Thyroid gland (tissue), 4 donors: ENCODE data around the gene KCNJ12. TPM values are rescaled to one million over a fixed set of nuclear protein-coding genes. Genes with fewer than 3 reads are reported as not detected.

ENCODE experiments used
- DNase-seq, 2 donors: peaks; one replicate each; pipeline ENCODE4 v3.0.0-alpha.2; 2019
- H3K27ac ChIP-seq, 3 donors: fragments of 200-600 bp; sonication (generic); 1 replicate in 2 of 3; 2 replicates in 1 of 3; pipeline ENCODE4 v1.5.1; 2016 to 2019; ENCODE audit warnings: mild to moderate bottlenecking in 1 of 3, moderate library complexity in 1 of 3
- H3K27me3 ChIP-seq: fragments of 200-600 bp; sonication (generic); one replicate; pipeline ENCODE4 v1.5.1; 2019
- H3K36me3 ChIP-seq, 2 donors: fragments of 200-600 bp; sonication (generic); one replicate each; pipeline ENCODE4 v1.5.1; 2016 to 2019
- H3K4me1 ChIP-seq, 2 donors: fragments of 200-600 bp; sonication (generic); one replicate each; pipeline ENCODE4 v1.5.1; 2017 to 2019
- H3K4me3 ChIP-seq, 3 donors: fragments of 200-600 bp; sonication (generic); replicated peaks in 1 of 3; 1 replicate in 2 of 3; 2 replicates in 1 of 3; pipeline ENCODE4 v1.5.1; 2016; ENCODE audit warnings: mild to moderate bottlenecking in 1 of 3
- H3K9me3 ChIP-seq: fragments of 200-600 bp; sonication (generic); one replicate; pipeline ENCODE4 v1.5.1; 2017
- CTCF ChIP-seq, 6 experiments: fragments of 200-600 bp in 3 of 6; fragments of 450-650 bp in 3 of 6; sonication (generic) in 3 of 6; IDR thresholded peaks; one replicate each; pipeline ENCODE4 v1.5.1; 2016 to 2019; ENCODE audit warnings: antibody characterized with exemption in 6 of 6, mild to moderate bottlenecking in 2 of 6, inconsistent platforms in 1 of 6, moderate library complexity in 1 of 6
- POLR2A ChIP-seq, 2 donors: fragments of 450-650 bp; IDR thresholded peaks; one replicate each; pipeline ENCODE4 v1.6.1; 2017; ENCODE audit warnings: antibody characterized with exemption in 2 of 2, mild to moderate bottlenecking in 2 of 2, moderate library complexity in 1 of 2
- WGBS, 2 donors: methylation state at CpG; one replicate each; pipeline ENCODE4 v1.1.5; 2017; 5-methylcytosine and 5-hydroxymethylcytosine counted together
- intact Hi-C: fragments of 100-400 bp; cut with DNase I; formaldehyde crosslinking; loops from one replicate; pipeline ENCODE4 v1.15.1; 2023
- total RNA-seq, 4 donors: library from RNA; depleted of rRNA; stranded (reverse); fragments of >200 nt; gene quantifications; one replicate each; pipeline ENCODE4 v1.2.3, GENCODE V29; 2016

KCNJ12 gene
- total RNA-seq, 4 donors from 2014 or later = 0.56 to 2.7 (median 2.3) TPM

- Histone ChIP-seq H3K36me3 (no peaks in the 10 kb centered on the region), H3K27ac (no peak overlapping the region), H3K4me1 (peaks cover 0 to 4% of the 10 kb centered on the region in 2 donors), H3K27me3 (no peaks in the 10 kb centered on the region), H3K9me3 (no peaks in the 10 kb centered on the region), H3K4me3 (no peak overlapping the region)
- TF ChIP-seq CTCF (IDR thresholded peaks at IDR 0.05) (no peak), POLR2A (IDR thresholded peaks at IDR 0.05) (no peak)
- intact Hi-C loops = no loop called here
- DNase-seq = no peak
- WGBS, 2 donors = 74 to 79% methylated on average over 11 of the region's 11 CpGs
Observed at GRCh38 chr17:21463204-21463661, 87.1 kb downstream of the KCNJ12 start.

- DNase-seq = no peak
- no peak overlapping the region for H3K4me3 ChIP-seq
- intact Hi-C loops = no loop called here
- H3K9me3 ChIP-seq = no peaks in the 10 kb centered on the region
- no peaks in the 10 kb centered on the region for H3K27me3 ChIP-seq
- no peak overlapping the region for H3K27ac ChIP-seq
- 37% methylated on average over 42 to 47 of the region's 48 CpGs for WGBS, 2 donors
- no peaks in the 10 kb centered on the region for H3K36me3 ChIP-seq
- H3K4me1 ChIP-seq = peaks cover 0 to 4% of the 10 kb centered on the region in 2 donors
- TF ChIP-seq POLR2A (IDR thresholded peaks at IDR 0.05) = no peak
Observed at GRCh38 chr17:21463779-21464407, 87.7 kb downstream of the KCNJ12 start.

- TF ChIP-seq CTCF (IDR thresholded peaks at IDR 0.05) = no peak
- TF ChIP-seq POLR2A (IDR thresholded peaks at IDR 0.05) = no peak
- no peak for DNase-seq
- no peak overlapping the region for H3K27ac ChIP-seq
- peaks cover 0 to 4% of the 10 kb centered on the region in 2 donors for H3K4me1 ChIP-seq
- H3K9me3 ChIP-seq = no peaks in the 10 kb centered on the region
- intact Hi-C loops = no loop called here
- no peaks in the 10 kb centered on the region for H3K27me3 ChIP-seq
- 64 to 73% methylated on average over 9 to 11 of the region's 12 CpGs for WGBS, 2 donors
- no peak overlapping the region for H3K4me3 ChIP-seq
- no peaks in the 10 kb centered on the region for H3K36me3 ChIP-seq
Observed at GRCh38 chr17:21464611-21465021, 88.5 kb downstream of the KCNJ12 start.

- intact Hi-C loops = no loop called here
- H3K9me3 ChIP-seq = no peaks in the 10 kb centered on the region
- TF ChIP-seq POLR2A (IDR thresholded peaks at IDR 0.05) = no peak
- 90 to 95% methylated on average over 11 of the region's 11 CpGs for WGBS, 2 donors
- H3K27ac ChIP-seq = no peak overlapping the region
- DNase-seq = no peak
- H3K36me3 ChIP-seq = no peaks in the 10 kb centered on the region
- H3K4me3 ChIP-seq = no peak overlapping the region
- H3K27me3 ChIP-seq = no peaks in the 10 kb centered on the region
- peaks cover 0 to 4% of the 10 kb centered on the region in 2 donors for H3K4me1 ChIP-seq
Observed at GRCh38 chr17:21466550-21466949, 90.4 kb downstream of the KCNJ12 start.

- peaks cover 0 to 4% of the 10 kb centered on the region in 2 donors for H3K4me1 ChIP-seq
- H3K36me3 ChIP-seq = no peaks in the 10 kb centered on the region
- H3K4me3 ChIP-seq = no peak overlapping the region
- intact Hi-C loops = no loop called here
- no peaks in the 10 kb centered on the region for H3K27me3 ChIP-seq
- H3K27ac ChIP-seq = no peak overlapping the region
- H3K9me3 ChIP-seq = no peaks in the 10 kb centered on the region
- DNase-seq = no peak
- TF ChIP-seq CTCF (IDR thresholded peaks at IDR 0.05) = no peak
- no peak for TF ChIP-seq POLR2A (IDR thresholded peaks at IDR 0.05)
- WGBS, 2 donors = 82 to 83% methylated on average over 5 to 7 of the region's 7 CpGs
Observed at GRCh38 chr17:21467196-21467595, 91.0 kb downstream of the KCNJ12 start.

- Histone ChIP-seq H3K27ac (no peak overlapping the region), H3K27me3 (no peaks in the 10 kb centered on the region), H3K4me1 (peaks cover 0 to 4% of the 10 kb centered on the region in 2 donors), H3K9me3 (no peaks in the 10 kb centered on the region), H3K36me3 (no peaks in the 10 kb centered on the region), H3K4me3 (no peak overlapping the region)
- DNase-seq = no peak
- 87 to 88% methylated on average over 13 of the region's 13 CpGs for WGBS, 2 donors
- no peak for TF ChIP-seq POLR2A (IDR thresholded peaks at IDR 0.05)
- TF ChIP-seq CTCF (IDR thresholded peaks at IDR 0.05) = no peak
- intact Hi-C loops = no loop called here
Observed at GRCh38 chr17:21467739-21468490, 91.8 kb downstream of the KCNJ12 start.
